Esophagus muscularis mucosa (tissue), 4 donors: ENCODE data around the gene UST. TPM values are rescaled to one million over a fixed set of nuclear protein-coding genes. Genes with fewer than 3 reads are reported as not detected.

Experiments used
- DNase-seq: peaks from one replicate; pipeline ENCODE4 v3.0.0-alpha.2; 2017; ENCODE audit errors: extremely low spot score
- H3K27ac ChIP-seq, 4 donors: fragments of 200-600 bp; sonication (generic); replicated peaks in 1 of 4; 1 replicate in 3 of 4; 2 replicates in 1 of 4; pipeline ENCODE4 v1.5.1; 2016 to 2019; ENCODE audit warnings: mild to moderate bottlenecking in 1 of 4
- H3K27me3 ChIP-seq, 4 donors: fragments of 200-600 bp; sonication (generic); one replicate each; pipeline versions ENCODE4 v1.5.1 to v1.6.0; 2016 to 2019
- H3K36me3 ChIP-seq, 4 donors: fragments of 200-600 bp; sonication (generic); one replicate each; pipeline ENCODE4 v1.5.1; 2016 to 2019
- H3K4me1 ChIP-seq, 4 donors: fragments of 200-600 bp; sonication (generic); one replicate each; pipeline ENCODE4 v1.5.1; 2016 to 2019
- H3K4me3 ChIP-seq, 4 donors: fragments of 200-600 bp; sonication (generic); 1 replicate in 2 of 4; 2 replicates in 2 of 4; pipeline ENCODE4 v1.5.1; 2016 to 2019; ENCODE audit warnings: mild to moderate bottlenecking in 4 of 4, moderate library complexity in 1 of 4
- H3K9me3 ChIP-seq, 4 donors: fragments of 200-600 bp; sonication (generic); 1 replicate in 3 of 4; 2 replicates in 1 of 4; pipeline ENCODE4 v1.5.1; 2016 to 2019
- CTCF ChIP-seq, 3 experiments: fragments of 200-600 bp in 2 of 3; fragments of 450-650 bp in 1 of 3; sonication (generic) in 2 of 3; IDR thresholded peaks; one replicate each; pipeline ENCODE4 v1.5.1; 2017 to 2019; ENCODE audit warnings: antibody characterized with exemption in 3 of 3, mild to moderate bottlenecking in 2 of 3, moderate library complexity in 1 of 3
- EP300 ChIP-seq: sonication (generic); formaldehyde crosslinking; IDR thresholded peaks from one replicate; pipeline ENCODE4 v1.6.1; 2017; ENCODE audit warnings: antibody characterized with exemption
- POLR2A ChIP-seq: fragments of 450-650 bp; IDR thresholded peaks from one replicate; pipeline ENCODE4 v1.6.1; 2017; ENCODE audit warnings: antibody characterized with exemption, moderate library complexity, mild to moderate bottlenecking, low read depth
- POLR2AphosphoS5 ChIP-seq, 2 donors: sonication (generic); formaldehyde crosslinking; IDR thresholded peaks; one replicate each; pipeline ENCODE4 v1.6.1; 2017; ENCODE audit warnings: antibody characterized with exemption in 2 of 2
- WGBS: methylation state at CpG from one replicate; pipeline ENCODE4 v1.1.5; 2018; 5-methylcytosine and 5-hydroxymethylcytosine counted together
- intact Hi-C: fragments of 100-400 bp; cut with DNase I; formaldehyde crosslinking; loops from one replicate; pipeline ENCODE4 v1.15.1; 2023
- total RNA-seq, 4 donors: library from RNA; depleted of rRNA; stranded (reverse); fragments of >200 nt; gene quantifications; one replicate each; pipeline versions ENCODE4 v1.1.0 to v1.2.1, GENCODE V29; 2016

Gene UST
- total RNA-seq, 4 donors from 2014 or later, result 29.1 to 46.3 (median 32.4) TPM

- Histone ChIP-seq H3K36me3 (no peaks in the 10 kb centered on the region), H3K27ac (no peak overlapping the region), H3K4me3 (no peak overlapping the region), H3K4me1 (peaks cover 12 to 21% (median 19%) of the 10 kb centered on the region in 4 donors), H3K27me3 (no peaks in the 10 kb centered on the region), H3K9me3 (no peaks in the 10 kb centered on the region)
- no peak for DNase-seq
- 66% methylated on average over 5 of the region's 5 CpGs for WGBS
- intact Hi-C loops, result no loop called here
- TF ChIP-seq EP300 (no peak), POLR2A (no peak), CTCF (IDR thresholded peaks at IDR 0.05) (no peak), POLR2AphosphoS5 (IDR thresholded peaks at IDR 0.05) (no peak)
Measured at GRCh38 chr6:148765898-148766808, 19.3 kb downstream of the UST start.

GRCh38 chr6:148768646-148769270 lies 21.9 kb downstream of the UST start:
- peaks cover 0 to 13% (median 0%) of the 10 kb centered on the region in 4 donors for H3K4me1 ChIP-seq
- intact Hi-C loops, result no loop called here
- H3K27me3 ChIP-seq, result no peaks in the 10 kb centered on the region
- DNase-seq, result no peak
- H3K4me3 ChIP-seq, result no peak overlapping the region
- H3K9me3 ChIP-seq, result no peaks in the 10 kb centered on the region
- no peaks in the 10 kb centered on the region for H3K36me3 ChIP-seq
- WGBS, result 84% methylated on average over 3 of the region's 3 CpGs
- no peak overlapping the region for H3K27ac ChIP-seq
- TF ChIP-seq EP300 (no peak), CTCF (IDR thresholded peaks at IDR 0.05) (no peak), POLR2A (no peak), POLR2AphosphoS5 (IDR thresholded peaks at IDR 0.05) (no peak)

- peaks cover 0 to 13% (median 0%) of the 10 kb centered on the region in 4 donors for H3K4me1 ChIP-seq
- DNase-seq, result no peak
- intact Hi-C loops, result no loop called here
- no peaks in the 10 kb centered on the region for H3K27me3 ChIP-seq
- no peak overlapping the region for H3K27ac ChIP-seq
- 79% methylated on average over 4 of the region's 4 CpGs for WGBS
- TF ChIP-seq POLR2AphosphoS5 (IDR thresholded peaks at IDR 0.05) (no peak), POLR2A (no peak), CTCF (IDR thresholded peaks at IDR 0.05) (no peak), EP300 (no peak)
- H3K36me3 ChIP-seq, result no peaks in the 10 kb centered on the region
- H3K4me3 ChIP-seq, result no peak overlapping the region
- H3K9me3 ChIP-seq, result no peaks in the 10 kb centered on the region
Measured at GRCh38 chr6:148769304-148769968, 22.6 kb downstream of the UST start.

GRCh38 chr6:148770408-148771211 lies 23.8 kb downstream of the UST start:
- no peak overlapping the region for H3K27ac ChIP-seq
- TF ChIP-seq POLR2A (no peak), POLR2AphosphoS5 (IDR thresholded peaks at IDR 0.05) (no peak)
- no peaks in the 10 kb centered on the region for H3K27me3 ChIP-seq
- H3K36me3 ChIP-seq, result no peaks in the 10 kb centered on the region
- no peaks in the 10 kb centered on the region for H3K9me3 ChIP-seq
- 79% methylated on average over 8 of the region's 8 CpGs for WGBS
- no peak for DNase-seq
- H3K4me1 ChIP-seq, result peaks cover 0 to 13% (median 3%) of the 10 kb centered on the region in 4 donors
- intact Hi-C loops, result no loop called here
- no peak overlapping the region for H3K4me3 ChIP-seq
